Natural killer cell (primary cell): ENCODE results near the gene OR51B2. TPM values are rescaled to one million over a fixed set of nuclear protein-coding genes. Genes with fewer than 3 reads are reported as not detected.

Source experiments
- ATAC-seq, 3 donors: fragments of 150-1000 bp in 2 of 3; fragments of 200-7000 bp in 1 of 3; cut with Tn5 transposase; 1 replicate in 1 of 3; 2 replicates in 2 of 3; pipeline ENCODE4 v1.10.0; 2021; ENCODE audit warnings: mild to moderate bottlenecking in 2 of 3, moderate library complexity in 2 of 3
- DNase-seq, 2 donors: peaks; one replicate each; pipeline versions ENCODE4 v3.0.0 to v3.0.0-alpha.2; 2013 to 2021; ENCODE audit warnings: mixed read lengths in 1 of 2
- H3K27ac ChIP-seq: one replicate; pipeline ENCODE4 v1.5.1; 2013; ENCODE audit warnings: mild to moderate bottlenecking, low read length
- H3K27me3 ChIP-seq: one replicate; pipeline ENCODE4 v1.6.1; 2013; ENCODE audit warnings: low read length; ENCODE audit not compliant: control insufficient read depth, insufficient read depth
- H3K36me3 ChIP-seq: one replicate; pipeline ENCODE4 v1.6.1; 2013; ENCODE audit warnings: low read length; ENCODE audit not compliant: control insufficient read depth, insufficient read depth
- H3K4me1 ChIP-seq: one replicate; pipeline ENCODE4 v1.6.1; 2013; ENCODE audit warnings: low read length; ENCODE audit not compliant: control insufficient read depth, insufficient read depth
- H3K4me3 ChIP-seq: one replicate; pipeline ENCODE4 v1.5.1; 2013; ENCODE audit warnings: low read length
- H3K9me3 ChIP-seq: one replicate; pipeline ENCODE4 v1.6.1; 2013; ENCODE audit warnings: low read length; ENCODE audit not compliant: control insufficient read depth, insufficient read depth
- H3K27ac Mint-ChIP-seq, 2 donors: one replicate each; pipeline ENCODE4 v1.8.0; 2022; ENCODE audit warnings: mild to moderate bottlenecking in 2 of 2, mixed read lengths in 2 of 2, moderate library complexity in 1 of 2
- H3K27me3 Mint-ChIP-seq, 2 donors: one replicate each; pipeline ENCODE4 v1.8.0; 2022; ENCODE audit warnings: low read depth in 2 of 2, mixed read lengths in 2 of 2
- H3K36me3 Mint-ChIP-seq: one replicate; pipeline ENCODE4 v1.8.0; 2022; ENCODE audit warnings: mixed read lengths
- H3K4me1 Mint-ChIP-seq, 2 donors: one replicate each; pipeline ENCODE4 v1.8.0; 2022; ENCODE audit warnings: mixed read lengths in 2 of 2
- H3K4me3 Mint-ChIP-seq: one replicate; pipeline ENCODE4 v1.8.0; 2022; ENCODE audit warnings: mild to moderate bottlenecking, moderate library complexity, mixed read lengths
- H3K9me3 Mint-ChIP-seq, 2 donors: one replicate each; pipeline ENCODE4 v1.8.0; 2022; ENCODE audit warnings: mixed read lengths in 2 of 2
- WGBS: methylation state at CpG from one replicate; pipeline ENCODE4 v1.1.7; 2013; ENCODE audit warnings: missing lambda C conversion rate; ENCODE audit not compliant: insufficient coverage; 5-methylcytosine and 5-hydroxymethylcytosine counted together
- intact Hi-C: fragments of 100-400 bp; cut with micrococcal nuclease; formaldehyde crosslinking; loops from one replicate; pipeline ENCODE4 v1.14.2; 2022
- total RNA-seq, 4 donors: library from RNA; stranded (reverse); fragments of 120-200 nt in 1 of 4; gene quantifications; one replicate each; pipeline versions ENCODE4 v1.2.3 to v1.2.4, GENCODE V29; 2013 to 2022
- TF ChIP-seq, protein P1 (sequence below): fragments of 200-600 bp; IDR thresholded peaks from one replicate; pipeline ENCODE4 v1.8.0; 2022; ENCODE audit warnings: antibody characterized with exemption

Gene OR51B2
- total RNA-seq, 3 donors from 2014 or later (not counting 1 experiment from before 2014, with no cell fraction given), result not detected

DNA sequence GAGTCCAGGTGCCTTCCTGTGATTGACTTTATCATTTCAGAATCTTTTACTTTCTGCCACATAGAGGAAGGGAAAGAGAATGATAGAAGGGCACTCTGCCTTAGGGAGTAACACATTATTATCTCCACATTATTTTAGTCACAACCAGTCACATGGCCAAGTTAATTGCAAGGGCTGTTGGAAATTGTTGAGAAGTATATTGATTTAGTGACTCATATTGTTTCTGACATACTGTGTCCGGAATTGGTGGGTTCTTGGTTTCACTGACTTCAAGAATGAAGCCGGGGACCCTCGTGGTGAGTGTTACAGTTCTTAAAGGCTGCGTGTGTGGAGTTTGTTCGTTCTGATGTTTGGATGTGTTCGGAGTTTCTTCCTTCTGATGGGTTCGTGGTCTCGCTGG lies 31.1 kb downstream of the OR51B2 start:
- ATAC-seq, result no peak
- Mint-ChIP-seq H3K27me3 (no peaks in the 10 kb centered on the region), H3K4me3 (no peak overlapping the region), H3K9me3 (no peaks in the 10 kb centered on the region), H3K27ac (no peak overlapping the region), H3K36me3 (no peaks in the 10 kb centered on the region), H3K4me1 (no peaks in the 10 kb centered on the region)
- Histone ChIP-seq H3K36me3 (no peaks in the 10 kb centered on the region), H3K4me3 (no peak overlapping the region), H3K27ac (no peak overlapping the region), H3K9me3 (no peaks in the 10 kb centered on the region), H3K27me3 (no peaks in the 10 kb centered on the region), H3K4me1 (no peaks in the 10 kb centered on the region)
- no peak for DNase-seq
- 95% methylated on average over 8 of the region's 8 CpGs for WGBS
- intact Hi-C loops, result no loop called here
- TF ChIP-seq, protein P1, sequence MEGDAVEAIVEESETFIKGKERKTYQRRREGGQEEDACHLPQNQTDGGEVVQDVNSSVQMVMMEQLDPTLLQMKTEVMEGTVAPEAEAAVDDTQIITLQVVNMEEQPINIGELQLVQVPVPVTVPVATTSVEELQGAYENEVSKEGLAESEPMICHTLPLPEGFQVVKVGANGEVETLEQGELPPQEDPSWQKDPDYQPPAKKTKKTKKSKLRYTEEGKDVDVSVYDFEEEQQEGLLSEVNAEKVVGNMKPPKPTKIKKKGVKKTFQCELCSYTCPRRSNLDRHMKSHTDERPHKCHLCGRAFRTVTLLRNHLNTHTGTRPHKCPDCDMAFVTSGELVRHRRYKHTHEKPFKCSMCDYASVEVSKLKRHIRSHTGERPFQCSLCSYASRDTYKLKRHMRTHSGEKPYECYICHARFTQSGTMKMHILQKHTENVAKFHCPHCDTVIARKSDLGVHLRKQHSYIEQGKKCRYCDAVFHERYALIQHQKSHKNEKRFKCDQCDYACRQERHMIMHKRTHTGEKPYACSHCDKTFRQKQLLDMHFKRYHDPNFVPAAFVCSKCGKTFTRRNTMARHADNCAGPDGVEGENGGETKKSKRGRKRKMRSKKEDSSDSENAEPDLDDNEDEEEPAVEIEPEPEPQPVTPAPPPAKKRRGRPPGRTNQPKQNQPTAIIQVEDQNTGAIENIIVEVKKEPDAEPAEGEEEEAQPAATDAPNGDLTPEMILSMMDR, result no peak

DNA sequence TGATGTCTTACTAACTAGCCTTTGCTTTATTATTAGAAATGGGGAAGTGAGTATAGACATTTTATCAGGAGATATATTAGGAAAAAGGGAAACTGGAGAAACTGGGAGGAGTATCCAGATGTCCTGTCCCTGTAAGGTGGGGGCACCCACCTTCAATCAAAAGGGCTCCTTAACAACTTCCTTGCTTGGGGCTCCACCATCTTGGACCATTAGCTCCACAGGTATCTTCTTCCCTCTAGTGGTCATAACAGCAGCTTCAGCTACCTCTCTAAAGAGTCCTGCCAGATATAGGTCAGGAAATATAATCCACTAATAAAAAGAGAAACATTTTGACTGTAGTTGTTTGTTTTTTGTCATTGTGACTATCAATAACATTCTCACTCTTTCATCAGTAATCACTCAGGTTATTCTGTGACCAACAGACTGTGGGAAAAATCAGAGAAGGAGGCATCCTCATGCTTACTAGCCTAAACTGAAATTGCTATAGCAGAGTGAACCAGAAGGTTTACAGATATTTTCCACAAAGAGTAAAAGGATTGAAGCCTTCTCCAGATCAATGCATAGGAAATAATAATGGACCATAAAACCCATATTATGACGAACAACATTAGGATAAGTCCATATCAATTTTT lies 32.8 kb downstream of the OR51B2 start:
- Mint-ChIP-seq H3K4me1 (no peaks in the 10 kb centered on the region), H3K4me3 (no peak overlapping the region), H3K9me3 (no peaks in the 10 kb centered on the region), H3K27ac (no peak overlapping the region), H3K36me3 (no peaks in the 10 kb centered on the region), H3K27me3 (no peaks in the 10 kb centered on the region)
- intact Hi-C loops, result no loop called here
- Histone ChIP-seq H3K4me1 (no peaks in the 10 kb centered on the region), H3K4me3 (no peak overlapping the region), H3K27ac (no peak overlapping the region), H3K27me3 (no peaks in the 10 kb centered on the region), H3K36me3 (no peaks in the 10 kb centered on the region), H3K9me3 (no peaks in the 10 kb centered on the region)
- ATAC-seq (no peak), DNase-seq (no peak)
- TF ChIP-seq, protein P1, result no peak
- 100% methylated on average over 1 of the region's 1 CpG for WGBS

DNA sequence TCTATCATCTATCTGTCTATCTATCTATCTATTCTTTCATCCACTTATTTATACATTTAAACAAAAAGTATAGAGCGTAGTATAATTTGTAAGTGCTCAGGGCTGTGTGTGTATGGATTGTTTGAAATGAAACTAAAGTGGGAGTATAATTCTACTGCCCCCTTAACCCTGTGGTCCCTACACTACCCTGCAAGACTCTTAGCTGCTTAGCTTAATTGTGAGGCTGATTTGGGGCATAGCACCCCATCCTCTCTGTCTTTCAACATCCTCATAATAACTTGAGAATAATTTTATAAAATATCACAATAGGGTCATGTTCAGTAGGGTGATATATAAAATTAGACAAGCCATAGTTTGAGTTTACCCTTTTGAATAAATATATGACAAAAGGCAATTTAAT lies 34.0 kb downstream of the OR51B2 start:
- H3K4me1 ChIP-seq, result no peaks in the 10 kb centered on the region
- H3K4me1 Mint-ChIP-seq, result no peaks in the 10 kb centered on the region
- no peaks in the 10 kb centered on the region for H3K27me3 Mint-ChIP-seq
- intact Hi-C loops, result no loop called here
- no peaks in the 10 kb centered on the region for H3K27me3 ChIP-seq
- DNase-seq, result no peak
- no CpG with 5 or more reads among the region's 1 CpG for WGBS
- H3K36me3 Mint-ChIP-seq, result no peaks in the 10 kb centered on the region
- no peak overlapping the region for H3K4me3 ChIP-seq
- no peak overlapping the region for H3K4me3 Mint-ChIP-seq
- H3K36me3 ChIP-seq, result no peaks in the 10 kb centered on the region
- peaks cover 0 to 2% of the 10 kb centered on the region in 2 donors for H3K9me3 Mint-ChIP-seq
- no peak for ATAC-seq
- H3K27ac ChIP-seq, result no peak overlapping the region
- no peak overlapping the region for H3K27ac Mint-ChIP-seq
- H3K9me3 ChIP-seq, result no peaks in the 10 kb centered on the region
- TF ChIP-seq, protein P1, result no peak

DNA sequence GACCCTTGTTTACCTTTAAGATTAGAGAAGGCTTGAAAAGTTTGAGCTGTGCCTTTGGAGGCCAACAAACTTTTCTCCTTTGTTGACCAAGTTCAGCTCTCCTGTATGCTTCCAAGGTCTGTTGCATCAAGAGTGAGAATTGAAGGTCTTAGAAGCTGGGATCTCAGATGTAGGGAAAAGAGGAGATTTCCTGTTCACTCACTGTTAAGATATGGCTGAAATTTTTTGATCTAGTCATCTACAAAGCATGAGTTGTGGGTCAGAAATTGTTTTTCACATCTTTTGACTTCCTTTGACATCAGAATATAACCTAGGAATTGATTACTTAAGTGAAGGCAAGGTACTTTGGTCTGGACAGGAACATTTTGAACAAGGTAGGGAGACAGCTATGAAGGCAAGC lies 34.4 kb downstream of the OR51B2 start:
- H3K4me1 ChIP-seq, result no peaks in the 10 kb centered on the region
- H3K27ac ChIP-seq, result no peak overlapping the region
- no peak overlapping the region for H3K4me3 Mint-ChIP-seq
- no peaks in the 10 kb centered on the region for H3K27me3 ChIP-seq
- no peaks in the 10 kb centered on the region for H3K36me3 Mint-ChIP-seq
- H3K27ac Mint-ChIP-seq, result no peak overlapping the region
- ATAC-seq (no peak), DNase-seq (no peak)
- H3K9me3 ChIP-seq, result no peaks in the 10 kb centered on the region
- intact Hi-C loops, result no loop called here
- H3K9me3 Mint-ChIP-seq, result peaks cover 0 to 2% of the 10 kb centered on the region in 2 donors
- no peaks in the 10 kb centered on the region for H3K36me3 ChIP-seq
- no peaks in the 10 kb centered on the region for H3K4me1 Mint-ChIP-seq
- no peak overlapping the region for H3K4me3 ChIP-seq
- H3K27me3 Mint-ChIP-seq, result no peaks in the 10 kb centered on the region
- TF ChIP-seq, protein P1, result no peak
